H9 (cell line): ENCODE measurements around the gene LEFTY1. TPM values are rescaled to one million over a fixed set of nuclear protein-coding genes. Genes with fewer than 3 reads are reported as not detected.

Experiments used
- DNase-seq: peaks from one replicate; pipeline ENCODE4 v3.0.0-alpha.2; 2017
- H2AFZ ChIP-seq: one replicate; pipeline ENCODE4 v1.6.1; 2013; ENCODE audit warnings: mild to moderate bottlenecking, low read length, control low read depth, moderate library complexity
- H2AK5ac ChIP-seq: 2 replicates; pipeline ENCODE4 v1.6.1; 2013; ENCODE audit warnings: low read length, control low read depth, mixed read lengths; ENCODE audit not compliant: insufficient read length
- H2BK120ac ChIP-seq: one replicate; pipeline ENCODE4 v1.6.1; 2013; ENCODE audit warnings: low read depth, mild to moderate bottlenecking, low read length, control low read depth, inconsistent platforms; ENCODE audit not compliant: poor library complexity, severe bottlenecking
- H2BK12ac ChIP-seq: 2 replicates; pipeline ENCODE4 v1.6.1; 2013; ENCODE audit warnings: low read length, control low read depth, mixed read lengths, low read depth; ENCODE audit not compliant: insufficient read length
- H2BK15ac ChIP-seq: 2 replicates; pipeline ENCODE4 v1.6.1; 2013; ENCODE audit warnings: low read depth, low read length, control low read depth
- H2BK20ac ChIP-seq: one replicate; pipeline ENCODE4 v1.6.1; 2013; ENCODE audit warnings: low read depth, mild to moderate bottlenecking, low read length, control low read depth, inconsistent platforms; ENCODE audit not compliant: poor library complexity, severe bottlenecking
- H2BK5ac ChIP-seq: 2 replicates; pipeline ENCODE4 v1.6.1; 2013; ENCODE audit warnings: low read length, control low read depth, mixed read lengths; ENCODE audit not compliant: insufficient read length
- H3K14ac ChIP-seq: 2 replicates; pipeline ENCODE4 v1.6.1; 2013; ENCODE audit warnings: low read length, control low read depth; ENCODE audit not compliant: insufficient read depth
- H3K18ac ChIP-seq: 2 replicates; pipeline ENCODE4 v1.6.1; 2013; ENCODE audit warnings: low read depth, mild to moderate bottlenecking, mixed read lengths, low read length, control low read depth; ENCODE audit not compliant: insufficient read length
- H3K23ac ChIP-seq: 2 replicates; pipeline ENCODE4 v1.6.1; 2013; ENCODE audit warnings: low read length, control low read depth, mixed read lengths, low read depth; ENCODE audit not compliant: insufficient read length
- H3K23me2 ChIP-seq: 2 replicates; pipeline ENCODE4 v1.6.1; 2013; ENCODE audit warnings: low read depth, mild to moderate bottlenecking, mixed read lengths, low read length, control low read depth; ENCODE audit not compliant: insufficient read length, poor library complexity, severe bottlenecking
- H3K27ac ChIP-seq: 2 replicates; pipeline ENCODE4 v1.5.1; 2013; ENCODE audit warnings: low read length, control low read depth, mixed read lengths, low read depth; ENCODE audit not compliant: insufficient read length
- H3K27me3 ChIP-seq: 2 replicates; pipeline ENCODE4 v1.6.1; 2013; ENCODE audit warnings: low read length, control low read depth, inconsistent platforms; ENCODE audit not compliant: insufficient read depth
- H3K4ac ChIP-seq: 2 replicates; pipeline ENCODE4 v1.6.1; 2013; ENCODE audit warnings: low read depth, mild to moderate bottlenecking, control low read depth, inconsistent platforms, low read length, moderate library complexity
- H3K4me1 ChIP-seq: 2 replicates; pipeline ENCODE4 v1.6.1; 2013; ENCODE audit warnings: low read length, control low read depth, inconsistent platforms; ENCODE audit not compliant: insufficient read depth
- H3K4me2 ChIP-seq: 2 replicates; pipeline ENCODE4 v1.6.1; 2013; ENCODE audit warnings: low read length, control low read depth, mixed read lengths; ENCODE audit not compliant: insufficient read length, insufficient read depth
- H3K56ac ChIP-seq: 2 replicates; pipeline ENCODE4 v1.6.1; 2013; ENCODE audit warnings: low read depth, mild to moderate bottlenecking, mixed read lengths, low read length, control low read depth; ENCODE audit not compliant: insufficient read length
- H3K79me1 ChIP-seq: 2 replicates; pipeline ENCODE4 v1.6.1; 2013; ENCODE audit warnings: low read depth, mild to moderate bottlenecking, moderate library complexity, low read length, control low read depth, inconsistent platforms; ENCODE audit not compliant: insufficient read depth, poor library complexity, severe bottlenecking
- H3K79me2 ChIP-seq: 2 replicates; pipeline ENCODE4 v1.6.1; 2013; ENCODE audit warnings: low read length, control low read depth, inconsistent platforms; ENCODE audit not compliant: insufficient read depth
- H3K9ac ChIP-seq: 2 replicates; pipeline ENCODE4 v1.6.1; 2013; ENCODE audit warnings: low read length, control low read depth, mixed read lengths; ENCODE audit not compliant: insufficient read length; ENCODE audit errors: extremely low read depth
- H3K9me3 ChIP-seq: one replicate; pipeline ENCODE4 v1.6.1; 2013; ENCODE audit warnings: low read depth, low read length, inconsistent platforms; ENCODE audit not compliant: control insufficient read depth
- H3T11ph ChIP-seq: one replicate; pipeline ENCODE4 v1.6.1; 2013; ENCODE audit warnings: mild to moderate bottlenecking, low read length, control low read depth, inconsistent platforms
- H4K20me1 ChIP-seq: one replicate; pipeline ENCODE4 v1.6.1; 2013; ENCODE audit not compliant: control insufficient read depth, insufficient read length, insufficient read depth
- H4K5ac ChIP-seq: 2 replicates; pipeline ENCODE4 v1.6.1; 2013; ENCODE audit warnings: low read depth, mild to moderate bottlenecking, mixed read lengths, low read length, control low read depth; ENCODE audit not compliant: insufficient read length
- H4K8ac ChIP-seq: replicated peaks from 2 replicates; pipeline ENCODE4 v1.6.1; 2013; ENCODE audit warnings: low read length, control low read depth, mixed read lengths, low read depth; ENCODE audit not compliant: insufficient read length
- H4K91ac ChIP-seq: 2 replicates; pipeline ENCODE4 v1.6.1; 2013; ENCODE audit warnings: low read depth, mild to moderate bottlenecking, moderate library complexity, mixed read lengths, low read length, control low read depth; ENCODE audit not compliant: insufficient read length
- H3K27ac Mint-ChIP-seq, 3 experiments: 2 replicates in 2 of 3; 3 replicates in 1 of 3; pipeline ENCODE4 v1.8.0; 2020 to 2021; ENCODE audit warnings: mixed read lengths in 3 of 3, mild to moderate bottlenecking in 1 of 3, moderate library complexity in 1 of 3
- H3K27me3 Mint-ChIP-seq: 2 replicates; pipeline ENCODE4 v1.8.0; 2021; ENCODE audit warnings: low read depth, mild to moderate bottlenecking, moderate library complexity, mixed read lengths
- H3K36me3 Mint-ChIP-seq, 3 experiments: 2 replicates in 2 of 3; 3 replicates in 1 of 3; pipeline ENCODE4 v1.8.0; 2020 to 2021; ENCODE audit warnings: low read depth in 3 of 3, mixed read lengths in 3 of 3; ENCODE audit not compliant: insufficient read depth in 1 of 3
- H3K4me1 Mint-ChIP-seq, 2 experiments: 2 replicates each; pipeline ENCODE4 v1.8.0; 2020; ENCODE audit warnings: mixed read lengths in 2 of 2
- H3K4me3 Mint-ChIP-seq, 2 experiments: 2 replicates in 1 of 2; 3 replicates in 1 of 2; pipeline ENCODE4 v1.8.0; 2020 to 2021; ENCODE audit warnings: mild to moderate bottlenecking in 2 of 2, mixed read lengths in 2 of 2, moderate library complexity in 1 of 2
- H3K9me3 Mint-ChIP-seq, 2 experiments: 2 replicates in 1 of 2; 3 replicates in 1 of 2; pipeline ENCODE4 v1.8.0; 2020; ENCODE audit warnings: mild to moderate bottlenecking in 2 of 2, mixed read lengths in 2 of 2, moderate library complexity in 1 of 2
- WGBS: extraction: QIAGEN DNeasy Blood & Tissue Kit; methylation state at CpG from one replicate; pipeline ENCODE4 v1.1.7; 2013; ENCODE audit warnings: missing lambda C conversion rate, low lambda C conversion rate, mixed read lengths; ENCODE audit not compliant: insufficient read length; ENCODE audit errors: extremely low coverage; 5-methylcytosine and 5-hydroxymethylcytosine counted together
- total RNA-seq: library from RNA; stranded (reverse); gene quantifications from 2 replicates; pipeline ENCODE4 v1.2.1, GENCODE V29; 2021
- TF ChIP-seq, protein P1 (sequence below): fragments of 200-600 bp; sonication (generic); conservative IDR thresholded peaks from 3 replicates; pipeline ENCODE4 v1.8.0; 2021; ENCODE audit warnings: antibody characterized with exemption, mild to moderate bottlenecking

Gene LEFTY1
- total RNA-seq, 1 experiment from 2014 or later, result 107 TPM

DNA sequence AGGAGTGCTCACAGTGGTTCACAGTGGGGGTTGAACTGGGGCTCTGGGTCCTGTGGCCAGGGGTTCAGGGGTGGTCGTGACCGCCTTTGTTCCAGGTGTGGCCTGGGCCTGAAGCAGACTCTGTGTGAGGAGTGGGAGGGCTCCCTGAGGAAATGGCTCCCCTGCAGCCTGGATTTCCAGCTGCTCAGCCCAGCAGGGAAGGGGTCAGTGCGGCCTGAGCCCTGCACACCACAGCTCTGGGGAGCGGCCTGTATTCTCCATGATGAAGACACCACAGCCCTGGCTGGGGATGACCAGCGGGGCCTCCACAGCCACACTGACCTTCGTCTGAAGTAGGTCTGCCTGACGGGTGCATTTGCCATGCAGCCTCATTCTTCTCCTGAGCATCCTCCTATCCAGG, 18.4 kb upstream of the LEFTY1 start:
- Histone ChIP-seq H3K9me3 (no peaks in the 10 kb centered on the region), H3K23me2 (no peaks in the 10 kb centered on the region), H2AK5ac (no peak overlapping the region), H3K27ac (no peak overlapping the region), H4K20me1 (no peaks in the 10 kb centered on the region), H3K27me3 (no peaks in the 10 kb centered on the region), H3K18ac (no peak overlapping the region), H2BK5ac (no peak overlapping the region), H2BK20ac (no peak overlapping the region), H4K91ac (no peak overlapping the region), H3K4me2 (no peak overlapping the region), H3K56ac (no peak overlapping the region), H3T11ph (no peak overlapping the region), H2BK120ac (no peak overlapping the region), H3K4ac (no peak overlapping the region), H4K8ac (no peak overlapping the region), H3K23ac (no peak overlapping the region), H3K4me1 (no peaks in the 10 kb centered on the region; the same call in 1 of the 2 replicates), H3K79me1 (no peaks in the 10 kb centered on the region), H4K5ac (no peak overlapping the region), H3K14ac (peak overlapping the region; percentile 31; the same call in 1 of the 2 replicates), H3K79me2 (no peaks in the 10 kb centered on the region), H2AFZ (no peak overlapping the region), H2BK12ac (no peak overlapping the region), H3K9ac (no peak overlapping the region), H2BK15ac (no peak overlapping the region)
- TF ChIP-seq, protein P1, sequence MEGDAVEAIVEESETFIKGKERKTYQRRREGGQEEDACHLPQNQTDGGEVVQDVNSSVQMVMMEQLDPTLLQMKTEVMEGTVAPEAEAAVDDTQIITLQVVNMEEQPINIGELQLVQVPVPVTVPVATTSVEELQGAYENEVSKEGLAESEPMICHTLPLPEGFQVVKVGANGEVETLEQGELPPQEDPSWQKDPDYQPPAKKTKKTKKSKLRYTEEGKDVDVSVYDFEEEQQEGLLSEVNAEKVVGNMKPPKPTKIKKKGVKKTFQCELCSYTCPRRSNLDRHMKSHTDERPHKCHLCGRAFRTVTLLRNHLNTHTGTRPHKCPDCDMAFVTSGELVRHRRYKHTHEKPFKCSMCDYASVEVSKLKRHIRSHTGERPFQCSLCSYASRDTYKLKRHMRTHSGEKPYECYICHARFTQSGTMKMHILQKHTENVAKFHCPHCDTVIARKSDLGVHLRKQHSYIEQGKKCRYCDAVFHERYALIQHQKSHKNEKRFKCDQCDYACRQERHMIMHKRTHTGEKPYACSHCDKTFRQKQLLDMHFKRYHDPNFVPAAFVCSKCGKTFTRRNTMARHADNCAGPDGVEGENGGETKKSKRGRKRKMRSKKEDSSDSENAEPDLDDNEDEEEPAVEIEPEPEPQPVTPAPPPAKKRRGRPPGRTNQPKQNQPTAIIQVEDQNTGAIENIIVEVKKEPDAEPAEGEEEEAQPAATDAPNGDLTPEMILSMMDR, result no peak
- peaks cover 18 to 23% of the 10 kb centered on the region in 2 experiments for H3K4me1 Mint-ChIP-seq
- H3K27me3 Mint-ChIP-seq, result peaks cover 5% of the 10 kb centered on the region
- no peaks in the 10 kb centered on the region for H3K36me3 Mint-ChIP-seq
- no peak overlapping the region for H3K4me3 Mint-ChIP-seq
- H3K27ac Mint-ChIP-seq, result 0 out of 7 replicates have a peak overlapping the region, but pooled peaks of 1 of the 3 experiments have one; percentile 16
- no peaks in the 10 kb centered on the region for H3K9me3 Mint-ChIP-seq
- no peak for DNase-seq
- no CpG with 5 or more reads among the region's 7 CpGs for WGBS
